Dendritic cell treated with granulocyte-macrophage colony-stimulating factor and Interleukin-4, amounts not matched to agents 40 ng/mL and 50 ng/mL, for 4 days (primary cell): ENCODE data around the gene CD58.

Experiments
- H3K27ac Mint-ChIP-seq: one replicate; pipeline ENCODE4 v1.8.0; 2022; ENCODE audit warnings: mild to moderate bottlenecking, mixed read lengths
- H3K27me3 Mint-ChIP-seq: one replicate; pipeline ENCODE4 v1.8.0; 2022; ENCODE audit warnings: mild to moderate bottlenecking, mixed read lengths
- H3K36me3 Mint-ChIP-seq: one replicate; pipeline ENCODE4 v1.8.0; 2022; ENCODE audit warnings: low read depth, mixed read lengths
- H3K4me1 Mint-ChIP-seq: one replicate; pipeline ENCODE4 v1.8.0; 2022; ENCODE audit warnings: low read depth, mixed read lengths
- H3K4me3 Mint-ChIP-seq: one replicate; pipeline ENCODE4 v1.8.0; 2022; ENCODE audit warnings: mild to moderate bottlenecking, moderate library complexity, mixed read lengths
- H3K9me3 Mint-ChIP-seq: one replicate; pipeline ENCODE4 v1.8.0; 2022; ENCODE audit warnings: mixed read lengths
- intact Hi-C: fragments of 100-400 bp; cut with micrococcal nuclease; formaldehyde crosslinking; loops from one replicate; pipeline ENCODE4 v1.15.0; 2022

CD58 gene

DNA sequence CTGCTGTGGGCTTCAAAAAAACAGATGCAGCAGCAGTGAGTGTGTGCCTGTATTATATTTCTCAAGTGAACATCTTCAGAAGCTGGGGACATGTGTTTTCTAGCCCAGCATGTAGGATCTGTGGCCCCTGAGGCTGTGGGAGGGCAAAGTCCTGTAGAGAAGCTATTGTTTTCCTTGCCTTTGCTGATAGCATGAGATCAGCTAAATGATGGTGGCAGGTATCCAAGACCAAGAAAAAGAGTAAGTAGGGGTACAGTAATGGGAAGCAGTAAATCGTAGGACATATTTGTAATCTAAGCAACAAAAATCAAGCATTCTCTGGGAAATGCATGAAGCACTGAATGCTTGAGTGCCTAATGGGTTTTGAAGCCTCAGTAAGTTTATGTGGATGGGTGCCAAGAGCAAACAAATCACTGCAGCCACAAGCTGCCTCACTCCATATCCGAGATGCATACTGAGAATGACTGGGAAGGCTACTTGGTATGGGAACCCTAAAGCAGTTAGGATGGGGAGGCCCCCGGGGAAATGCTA lies 98.3 kb downstream of the CD58 start:
- H3K36me3 Mint-ChIP-seq: no peaks in the 10 kb centered on the region
- no peaks in the 10 kb centered on the region for H3K4me1 Mint-ChIP-seq
- H3K9me3 Mint-ChIP-seq: no peaks in the 10 kb centered on the region
- H3K27ac Mint-ChIP-seq: no peak overlapping the region
- H3K4me3 Mint-ChIP-seq: no peak overlapping the region
- peaks cover 3% of the 10 kb centered on the region for H3K27me3 Mint-ChIP-seq
- intact Hi-C loops: no loop called here

DNA sequence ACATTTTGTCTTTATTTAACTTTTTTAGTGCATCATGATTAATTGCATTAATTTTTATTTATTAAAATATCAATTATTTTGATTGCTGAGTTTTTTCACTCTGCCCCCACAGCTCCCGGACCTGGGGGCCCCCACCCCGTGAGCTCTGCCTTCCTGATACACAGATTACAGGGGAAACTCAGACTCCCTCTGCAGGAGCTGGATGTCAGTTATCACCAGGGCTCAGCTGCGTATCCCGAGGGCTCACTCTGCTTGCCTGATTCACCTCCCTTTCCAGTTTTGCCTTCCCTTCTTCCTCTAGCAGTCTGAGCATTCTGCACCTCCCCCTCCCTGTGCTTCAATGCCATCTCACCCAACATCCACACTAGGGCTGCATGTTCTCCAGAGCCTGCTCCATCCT lies 99.6 kb downstream of the CD58 start:
- Mint-ChIP-seq H3K36me3 (no peaks in the 10 kb centered on the region), H3K4me1 (no peaks in the 10 kb centered on the region), H3K27me3 (peaks cover 3% of the 10 kb centered on the region), H3K9me3 (no peaks in the 10 kb centered on the region), H3K4me3 (no peak overlapping the region), H3K27ac (no peak overlapping the region)
- intact Hi-C loops: no loop called here

DNA sequence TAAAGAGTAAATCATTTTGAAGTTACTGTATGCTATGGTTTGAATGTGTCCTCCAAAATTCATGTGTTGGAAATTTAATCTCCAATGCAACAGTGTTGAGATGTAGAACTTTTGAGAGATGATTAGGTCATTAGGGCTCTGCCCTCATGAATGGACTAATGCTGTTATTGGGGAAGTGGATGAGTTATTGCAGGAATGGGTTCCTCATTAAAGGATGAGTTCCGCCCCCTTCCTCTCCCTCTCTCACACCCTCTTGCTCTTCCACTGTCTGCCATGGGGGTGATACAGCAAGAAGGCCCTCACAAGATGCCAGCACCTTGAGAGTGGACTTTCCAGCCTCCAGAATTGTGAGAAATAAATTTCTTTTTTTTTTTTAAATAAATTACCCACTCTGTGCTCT lies 100.2 kb downstream of the CD58 start:
- Mint-ChIP-seq H3K9me3 (no peaks in the 10 kb centered on the region), H3K27me3 (peaks cover 7% of the 10 kb centered on the region), H3K36me3 (no peaks in the 10 kb centered on the region), H3K27ac (no peak overlapping the region), H3K4me1 (no peaks in the 10 kb centered on the region), H3K4me3 (no peak overlapping the region)
- intact Hi-C loops: no loop called here

DNA sequence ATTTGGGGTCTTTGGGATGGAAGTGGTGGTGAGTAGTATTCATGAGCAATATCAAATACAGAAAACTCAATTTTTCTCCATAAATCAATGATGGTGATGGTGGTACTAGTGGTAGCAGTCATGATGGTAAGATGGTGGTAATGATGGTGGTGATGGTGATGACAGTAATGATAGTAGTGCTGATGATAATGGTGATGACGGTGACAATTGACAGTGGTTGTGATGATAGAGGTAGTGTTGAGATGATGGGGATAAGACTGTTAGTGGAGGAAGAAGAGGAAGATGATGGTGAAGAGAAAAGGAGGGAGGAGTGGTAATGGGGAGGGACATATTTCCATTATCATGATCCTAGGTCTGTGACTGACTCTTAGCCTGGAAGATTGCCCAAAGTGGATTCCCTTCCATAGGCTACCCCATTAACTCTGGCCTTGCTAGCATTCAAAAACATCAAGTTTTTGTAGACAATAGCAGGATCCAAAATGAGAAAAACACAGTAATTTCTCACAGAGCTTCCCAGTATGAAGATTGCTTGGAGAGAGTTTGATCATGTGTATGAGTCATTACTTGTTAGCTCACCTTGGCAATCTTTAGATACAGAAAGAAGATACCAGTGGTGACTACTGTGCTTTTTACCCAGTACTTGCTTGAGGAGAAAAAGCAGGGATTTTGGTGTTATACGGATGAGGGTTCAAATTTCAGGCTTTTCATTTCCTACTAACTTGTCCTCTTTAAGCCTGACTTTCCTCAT lies 103.8 kb downstream of the CD58 start:
- H3K36me3 Mint-ChIP-seq: no peaks in the 10 kb centered on the region
- H3K9me3 Mint-ChIP-seq: no peaks in the 10 kb centered on the region
- H3K27me3 Mint-ChIP-seq: peaks cover 12% of the 10 kb centered on the region
- intact Hi-C loops: no loop called here
- H3K4me3 Mint-ChIP-seq: no peak overlapping the region
- no peaks in the 10 kb centered on the region for H3K4me1 Mint-ChIP-seq
- no peak overlapping the region for H3K27ac Mint-ChIP-seq

DNA sequence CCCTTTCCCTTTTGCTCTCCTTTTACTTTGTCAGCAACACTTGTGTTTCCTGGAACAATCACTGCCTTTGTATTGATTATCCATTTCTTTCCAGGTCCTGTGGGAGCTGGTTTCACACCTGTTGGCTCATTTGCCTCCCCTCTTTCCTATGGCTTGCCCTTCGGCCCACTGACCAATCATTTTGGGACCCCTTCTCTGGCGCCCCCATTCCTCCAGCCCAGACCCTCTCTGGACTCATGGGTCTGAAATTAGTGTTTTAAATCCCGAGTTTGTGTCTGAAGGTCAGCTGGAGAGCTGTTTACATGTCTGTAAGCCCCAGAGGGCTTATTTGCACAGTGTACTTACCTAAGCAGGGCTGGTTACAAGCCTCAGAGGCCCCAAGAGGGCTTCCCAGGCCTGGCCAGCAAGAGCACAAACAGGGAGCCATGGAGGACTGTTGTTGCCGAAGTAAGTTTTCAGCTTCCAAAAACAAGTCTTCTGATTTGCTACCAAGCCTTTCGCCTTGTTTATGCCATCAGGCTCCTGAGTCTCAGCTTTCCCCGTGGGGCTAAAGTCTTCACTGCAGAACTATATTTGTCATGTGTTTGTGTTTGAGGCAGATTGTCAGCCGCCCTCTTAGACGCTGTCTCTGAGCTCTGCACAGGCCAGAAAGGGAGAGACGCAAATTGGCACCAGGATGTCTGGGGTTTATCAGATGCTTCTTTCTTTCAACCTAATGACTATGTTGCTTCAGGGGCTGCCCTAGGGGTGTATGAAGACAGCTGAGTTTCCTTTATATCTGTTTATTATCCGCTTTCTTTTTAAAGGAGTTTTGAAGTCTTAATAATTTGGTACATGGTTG lies 104.8 kb downstream of the CD58 start:
- H3K9me3 Mint-ChIP-seq: no peaks in the 10 kb centered on the region
- no peaks in the 10 kb centered on the region for H3K36me3 Mint-ChIP-seq
- no peak overlapping the region for H3K4me3 Mint-ChIP-seq
- no peak overlapping the region for H3K27ac Mint-ChIP-seq
- peaks cover 9% of the 10 kb centered on the region for H3K27me3 Mint-ChIP-seq
- intact Hi-C loops: no loop called here
- no peaks in the 10 kb centered on the region for H3K4me1 Mint-ChIP-seq

DNA sequence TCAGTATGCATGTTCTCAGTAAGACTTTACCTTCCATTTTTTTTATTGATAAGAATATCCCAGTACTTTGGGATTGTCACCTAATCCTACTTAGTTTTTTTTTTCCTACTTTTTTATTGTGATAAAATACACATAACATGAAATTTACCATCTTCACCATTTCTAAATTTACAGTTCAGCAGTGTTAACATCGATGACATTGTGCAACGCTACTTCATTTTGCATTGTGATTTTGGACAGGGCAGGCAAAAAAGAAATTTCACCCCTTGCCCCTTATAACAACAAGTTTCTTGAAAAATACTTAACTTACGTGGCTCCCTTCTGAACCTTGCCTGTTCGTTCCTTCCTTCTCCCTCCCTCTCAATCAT lies 105.4 kb downstream of the CD58 start:
- intact Hi-C loops: no loop called here
- no peaks in the 10 kb centered on the region for H3K36me3 Mint-ChIP-seq
- H3K4me3 Mint-ChIP-seq: no peak overlapping the region
- peaks cover 9% of the 10 kb centered on the region for H3K27me3 Mint-ChIP-seq
- no peak overlapping the region for H3K27ac Mint-ChIP-seq
- H3K4me1 Mint-ChIP-seq: no peaks in the 10 kb centered on the region
- no peaks in the 10 kb centered on the region for H3K9me3 Mint-ChIP-seq
